ENCODE results near the gene ZC3H13.

The ZC3H13 gene

DNA sequence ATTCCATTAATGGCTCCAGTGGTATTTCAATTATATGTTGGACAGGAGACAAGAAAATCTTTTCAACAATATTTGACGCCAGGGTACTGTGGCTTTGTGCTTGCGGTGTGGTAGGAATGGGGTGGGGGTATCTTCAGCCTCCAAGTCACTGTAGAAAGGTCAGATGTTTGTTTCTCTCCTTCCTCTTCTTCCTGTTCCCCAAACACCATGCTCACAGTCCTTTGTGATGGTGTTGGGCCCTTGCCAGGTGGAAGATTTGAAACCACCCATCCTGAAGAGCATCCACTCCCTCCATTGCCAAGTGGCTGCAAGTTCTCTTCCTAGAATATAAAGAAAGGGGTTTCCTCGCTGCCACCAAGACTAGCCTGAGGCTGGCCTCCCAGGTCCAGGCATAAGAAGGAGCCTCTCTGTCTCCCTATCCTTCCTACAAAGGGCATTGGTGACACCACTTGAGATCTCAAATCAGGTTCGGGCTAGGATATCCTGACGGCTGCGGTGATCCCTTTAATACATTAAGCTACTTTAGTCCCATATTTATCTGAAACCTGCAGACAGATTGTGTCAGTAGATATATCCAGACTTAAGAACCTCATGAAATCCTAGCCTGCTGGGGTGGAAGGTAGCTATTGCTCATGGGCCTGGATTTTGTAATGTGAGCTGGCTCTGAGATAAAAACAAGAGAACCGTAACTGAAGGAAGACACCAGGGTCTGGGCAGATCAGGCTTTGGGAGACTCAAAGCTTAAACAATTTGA lies 136.7 kb downstream of the ZC3H13 start:
- Histone ChIP-seq H3K9me3 (ENCODE audit: low read length) (peaks cover 8% of the 10 kb centered on the region), H3K4me1 (ENCODE audit: insufficient read depth, low read length) (no peaks in the 10 kb centered on the region), H3K27me3 (ENCODE audit: insufficient read depth, low read length) (peaks cover 5% of the 10 kb centered on the region), H2AFZ (ENCODE audit: low read depth, low read length) (no peak overlapping the region), H3K4me3 (ENCODE audit: low read length) (no peak overlapping the region), H3K36me3 (ENCODE audit: insufficient read depth, low read length) (no peaks in the 10 kb centered on the region)

GRCh38 chr13:45909673-45910072 lies 142.9 kb downstream of the ZC3H13 start:
- Histone ChIP-seq H3K4me1 (ENCODE audit: insufficient read depth, low read length) (peaks cover 16% of the 10 kb centered on the region), H3K9me3 (ENCODE audit: low read length) (no peaks in the 10 kb centered on the region), H3K36me3 (ENCODE audit: insufficient read depth, low read length) (no peaks in the 10 kb centered on the region), H3K4me3 (ENCODE audit: low read length) (no peak overlapping the region), H3K27me3 (ENCODE audit: insufficient read depth, low read length) (no peaks in the 10 kb centered on the region), H2AFZ (ENCODE audit: low read depth, low read length) (no peak overlapping the region)

DNA sequence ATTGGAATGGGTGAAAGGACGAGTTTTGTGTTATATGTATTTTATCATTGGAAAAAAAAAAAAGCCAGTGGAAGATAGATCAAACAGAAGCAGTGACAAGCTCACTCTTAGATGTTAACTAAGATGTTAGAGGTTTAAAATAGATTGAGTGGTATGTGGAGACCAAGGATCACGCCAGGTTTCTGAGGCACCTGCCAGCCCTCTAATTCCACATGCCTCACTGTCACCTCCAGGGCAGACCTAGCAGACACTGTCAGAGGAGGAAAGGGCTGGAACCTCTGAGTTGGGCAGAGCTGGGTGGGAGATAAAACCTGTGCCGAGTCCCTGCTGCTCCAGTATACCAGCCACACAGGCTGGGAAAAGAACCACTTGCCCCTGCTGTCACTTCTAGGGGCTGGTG lies 143.5 kb downstream of the ZC3H13 start:
- Histone ChIP-seq H3K9me3 (ENCODE audit: low read length) (no peaks in the 10 kb centered on the region), H3K4me1 (ENCODE audit: insufficient read depth, low read length) (peaks cover 16% of the 10 kb centered on the region), H3K27me3 (ENCODE audit: insufficient read depth, low read length) (no peaks in the 10 kb centered on the region), H3K4me3 (ENCODE audit: low read length) (no peak overlapping the region), H2AFZ (ENCODE audit: low read depth, low read length) (no peak overlapping the region), H3K36me3 (ENCODE audit: insufficient read depth, low read length) (no peaks in the 10 kb centered on the region)

DNA sequence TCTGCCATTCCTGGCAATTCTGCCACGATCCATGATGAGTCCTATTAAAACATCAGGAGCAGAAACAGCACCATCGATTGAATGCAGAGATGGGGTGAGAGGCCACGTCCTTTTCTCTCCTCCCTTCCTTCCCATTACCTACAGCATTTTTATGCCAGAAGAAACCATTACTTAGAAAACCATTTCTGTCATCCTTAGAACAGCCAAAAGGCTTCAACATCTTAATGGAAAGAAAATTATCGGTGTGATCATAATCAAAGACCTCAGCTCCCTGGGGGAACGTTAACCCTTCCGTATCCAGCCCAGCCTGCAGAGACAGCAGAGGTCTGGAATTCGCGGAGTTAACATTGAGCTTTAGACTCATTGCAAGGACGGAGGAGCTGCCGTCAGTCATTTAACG lies 145.0 kb downstream of the ZC3H13 start:
- Histone ChIP-seq H3K9me3 (ENCODE audit: low read length) (no peaks in the 10 kb centered on the region), H3K27me3 (ENCODE audit: insufficient read depth, low read length) (no peaks in the 10 kb centered on the region), H3K4me3 (ENCODE audit: low read length) (no peak overlapping the region), H2AFZ (ENCODE audit: low read depth, low read length) (peak overlapping the region; percentile 8), H3K36me3 (ENCODE audit: insufficient read depth, low read length) (no peaks in the 10 kb centered on the region), H3K4me1 (ENCODE audit: insufficient read depth, low read length) (peaks cover 16% of the 10 kb centered on the region)

Data from neuron (in vitro differentiated cells).